Loucy (cell line): Measurements from ENCODE around the gene CATSPER1.

Experiments used
- EZH2phosphoT487 ChIP-seq: fragments of 200-600 bp; IDR thresholded peaks from 2 replicates; pipeline ENCODE4 v1.6.1; 2018; ENCODE audit warnings: antibody characterized with exemption, mild to moderate bottlenecking, moderate library complexity, borderline replicate concordance
- TF ChIP-seq, protein P1 (sequence below): fragments of 200-600 bp; sonication (generic); conservative IDR thresholded peaks from 2 replicates; pipeline ENCODE4 v1.5.1; 2014; ENCODE audit warnings: mild to moderate bottlenecking, antibody characterized with exemption, low read length

DNA sequence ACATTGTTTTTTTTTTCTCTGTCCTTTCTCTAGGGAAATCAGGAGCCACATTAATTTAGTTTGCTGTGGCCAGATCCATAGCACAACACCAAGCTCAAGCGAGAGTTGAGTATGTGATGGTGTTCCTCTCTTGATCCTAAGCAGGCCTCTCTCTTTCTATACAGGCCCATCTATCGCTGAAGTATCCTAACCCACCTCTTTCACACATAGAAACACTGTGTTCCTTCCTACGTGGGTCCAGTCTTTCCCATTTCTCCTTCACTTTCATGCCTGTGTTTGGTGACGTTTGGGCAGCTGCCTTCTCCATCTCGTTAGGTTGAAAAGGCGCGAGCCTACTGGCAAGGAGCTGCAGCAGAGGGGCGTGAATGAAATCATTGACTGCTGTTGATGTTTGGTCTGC lies 46.2 kb upstream of the CATSPER1 start:
- TF ChIP-seq, protein P1, sequence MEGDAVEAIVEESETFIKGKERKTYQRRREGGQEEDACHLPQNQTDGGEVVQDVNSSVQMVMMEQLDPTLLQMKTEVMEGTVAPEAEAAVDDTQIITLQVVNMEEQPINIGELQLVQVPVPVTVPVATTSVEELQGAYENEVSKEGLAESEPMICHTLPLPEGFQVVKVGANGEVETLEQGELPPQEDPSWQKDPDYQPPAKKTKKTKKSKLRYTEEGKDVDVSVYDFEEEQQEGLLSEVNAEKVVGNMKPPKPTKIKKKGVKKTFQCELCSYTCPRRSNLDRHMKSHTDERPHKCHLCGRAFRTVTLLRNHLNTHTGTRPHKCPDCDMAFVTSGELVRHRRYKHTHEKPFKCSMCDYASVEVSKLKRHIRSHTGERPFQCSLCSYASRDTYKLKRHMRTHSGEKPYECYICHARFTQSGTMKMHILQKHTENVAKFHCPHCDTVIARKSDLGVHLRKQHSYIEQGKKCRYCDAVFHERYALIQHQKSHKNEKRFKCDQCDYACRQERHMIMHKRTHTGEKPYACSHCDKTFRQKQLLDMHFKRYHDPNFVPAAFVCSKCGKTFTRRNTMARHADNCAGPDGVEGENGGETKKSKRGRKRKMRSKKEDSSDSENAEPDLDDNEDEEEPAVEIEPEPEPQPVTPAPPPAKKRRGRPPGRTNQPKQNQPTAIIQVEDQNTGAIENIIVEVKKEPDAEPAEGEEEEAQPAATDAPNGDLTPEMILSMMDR = no peak
- no peak for TF ChIP-seq EZH2phosphoT487
